GM18505 (cell line): ENCODE data around the gene PBX3.

Source experiments
- ATAC-seq: cut with Tn5 transposase; IDR thresholded peaks from one replicate; pipeline ENCODE4 v1.9.1; 2021; ENCODE audit not compliant: unreplicated experiment
- POLR2A ChIP-seq: IDR thresholded peaks from 4 replicates; pipeline ENCODE4 v1.6.1; 2011; ENCODE audit warnings: borderline replicate concordance; ENCODE audit not compliant: insufficient read depth, insufficient read length; ENCODE audit errors: extremely low read depth

PBX3 gene

DNA sequence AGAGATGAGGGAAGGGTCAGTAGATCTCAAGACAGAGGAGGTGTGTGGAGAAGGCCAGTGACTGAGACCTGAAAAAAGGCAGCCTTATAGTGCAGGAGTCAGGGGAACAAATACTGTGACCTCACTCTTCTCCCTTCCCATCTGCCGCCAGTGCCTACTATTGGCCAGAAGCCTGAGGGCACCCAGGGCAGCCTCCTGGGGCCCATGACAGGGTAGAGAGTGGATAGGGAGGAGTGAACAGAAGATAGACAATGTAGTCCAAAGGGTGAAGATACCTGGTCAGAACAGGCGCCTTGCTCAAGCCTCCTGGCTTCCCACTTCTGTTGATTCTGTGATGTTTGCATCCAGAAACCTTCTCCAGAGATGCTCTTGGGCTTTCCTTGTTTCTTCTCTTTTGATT lies 196.7 kb downstream of the PBX3 start:
- TF ChIP-seq POLR2A = no peak
- no peak for ATAC-seq

DNA sequence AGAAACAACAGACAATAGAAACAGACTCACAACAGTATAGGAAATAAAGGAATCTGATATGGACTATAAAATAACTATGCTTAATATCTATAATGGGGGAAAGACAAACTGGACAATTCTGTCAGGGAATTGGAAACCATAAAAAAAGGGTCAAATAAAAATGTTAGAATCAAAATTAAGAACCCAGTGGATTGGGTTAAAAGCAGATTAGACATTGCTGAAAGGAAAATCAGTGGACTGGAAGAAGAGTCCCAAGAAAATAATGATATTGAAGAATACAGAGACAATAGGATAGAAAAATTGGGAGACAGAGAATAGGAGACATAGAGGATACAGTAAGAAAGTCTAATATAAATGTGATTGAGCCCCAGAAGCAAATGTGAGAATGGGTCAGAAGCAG lies 199.2 kb downstream of the PBX3 start:
- ATAC-seq = no peak
- TF ChIP-seq POLR2A = no peak

DNA sequence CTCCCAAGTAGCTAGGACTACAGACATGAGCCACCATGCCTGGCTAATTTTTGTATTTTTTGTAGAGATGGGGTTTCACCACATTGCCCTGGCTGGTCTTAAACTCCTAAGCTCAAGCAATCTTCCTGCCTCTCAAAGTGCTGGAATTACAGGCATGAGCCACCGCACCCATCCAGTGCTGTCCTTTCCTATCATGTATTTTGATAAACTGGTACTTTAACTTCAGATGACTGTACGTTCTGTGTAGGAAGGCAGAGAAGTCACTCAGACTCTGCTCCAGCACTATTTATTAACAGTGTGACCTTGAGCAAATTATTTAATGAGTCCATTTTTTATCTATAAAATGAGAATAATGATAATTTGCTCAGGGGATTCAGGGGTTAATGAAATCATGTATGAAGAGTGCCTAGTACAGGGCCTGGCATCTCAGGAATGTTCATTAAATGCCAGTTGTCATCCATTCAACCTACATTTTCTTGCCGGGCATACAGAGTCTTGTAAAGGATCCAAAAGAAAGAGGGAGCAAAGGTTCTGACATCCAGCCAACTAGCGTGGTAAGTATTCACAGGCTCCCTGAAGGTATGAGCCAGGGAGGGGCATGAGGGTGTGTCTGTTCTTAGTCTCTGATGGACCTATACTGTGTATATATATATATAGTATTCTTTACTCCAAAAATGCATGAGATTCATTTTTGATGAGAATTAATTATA lies 201.9 kb downstream of the PBX3 start:
- ATAC-seq = no peak
- TF ChIP-seq POLR2A = no peak

DNA sequence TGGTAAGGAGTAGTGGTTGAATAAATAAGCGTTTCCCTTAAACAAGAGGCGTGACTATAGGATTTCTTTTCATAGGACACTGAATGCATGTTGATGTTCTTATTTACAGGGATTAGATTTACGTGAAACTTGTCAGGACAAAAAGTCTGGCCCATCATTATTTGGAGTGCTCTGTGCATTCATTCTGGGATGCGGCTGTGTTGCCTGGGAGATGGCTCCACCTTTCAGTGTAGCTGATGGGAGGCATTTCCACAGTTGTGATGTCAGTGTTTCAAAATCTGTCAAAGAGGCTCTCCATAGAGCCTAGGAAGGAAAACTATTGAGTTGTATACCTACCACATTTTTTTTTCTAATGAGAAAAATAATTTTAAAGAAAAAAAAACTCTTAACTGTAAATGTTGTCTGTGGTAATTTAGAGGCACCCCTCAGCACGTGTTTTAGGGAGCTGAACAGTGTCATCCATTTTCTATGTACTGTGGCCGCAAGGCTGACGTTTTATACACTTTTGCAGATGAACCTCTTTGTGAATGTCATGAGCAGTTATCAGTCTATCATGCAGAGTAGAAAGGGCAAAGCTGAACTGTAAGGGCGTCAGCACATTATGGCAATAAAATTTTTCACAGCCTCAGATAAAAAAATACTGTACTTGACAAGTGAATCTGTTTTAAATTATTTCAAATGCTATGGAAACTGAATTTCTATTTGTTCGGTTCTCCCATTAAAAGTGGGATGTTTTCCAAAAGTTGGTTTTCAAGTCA lies 202.7 kb downstream of the PBX3 start:
- ATAC-seq = no peak
- TF ChIP-seq POLR2A = no peak

DNA sequence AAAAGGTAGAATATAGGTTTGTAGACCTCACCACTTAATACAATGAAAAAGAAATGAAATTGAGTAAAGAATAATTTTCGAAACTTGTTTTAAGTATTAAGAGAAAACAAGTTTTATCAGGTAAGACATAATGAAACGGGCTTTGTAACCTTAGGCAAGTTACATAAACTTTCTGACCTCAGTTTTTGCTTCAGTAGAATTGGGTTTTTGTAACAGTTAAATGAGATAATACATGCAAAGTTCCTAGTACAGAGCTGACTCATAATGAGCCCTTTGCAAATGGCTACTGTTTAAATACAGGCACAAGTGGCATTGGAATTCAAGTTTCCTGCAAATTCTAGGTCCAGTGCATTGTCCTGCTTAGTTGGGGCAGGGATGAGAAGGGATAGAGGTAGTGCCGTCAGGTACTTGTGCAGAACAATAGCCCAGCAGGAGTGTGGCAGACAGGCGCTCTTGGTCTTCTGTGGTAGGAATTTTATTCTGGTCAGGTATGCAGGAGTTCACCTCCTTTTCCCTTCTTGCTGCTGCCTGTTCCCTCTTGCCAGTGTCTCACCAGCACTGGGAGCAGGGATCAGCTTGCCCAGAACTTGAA lies 203.8 kb downstream of the PBX3 start:
- no peak for TF ChIP-seq POLR2A

DNA sequence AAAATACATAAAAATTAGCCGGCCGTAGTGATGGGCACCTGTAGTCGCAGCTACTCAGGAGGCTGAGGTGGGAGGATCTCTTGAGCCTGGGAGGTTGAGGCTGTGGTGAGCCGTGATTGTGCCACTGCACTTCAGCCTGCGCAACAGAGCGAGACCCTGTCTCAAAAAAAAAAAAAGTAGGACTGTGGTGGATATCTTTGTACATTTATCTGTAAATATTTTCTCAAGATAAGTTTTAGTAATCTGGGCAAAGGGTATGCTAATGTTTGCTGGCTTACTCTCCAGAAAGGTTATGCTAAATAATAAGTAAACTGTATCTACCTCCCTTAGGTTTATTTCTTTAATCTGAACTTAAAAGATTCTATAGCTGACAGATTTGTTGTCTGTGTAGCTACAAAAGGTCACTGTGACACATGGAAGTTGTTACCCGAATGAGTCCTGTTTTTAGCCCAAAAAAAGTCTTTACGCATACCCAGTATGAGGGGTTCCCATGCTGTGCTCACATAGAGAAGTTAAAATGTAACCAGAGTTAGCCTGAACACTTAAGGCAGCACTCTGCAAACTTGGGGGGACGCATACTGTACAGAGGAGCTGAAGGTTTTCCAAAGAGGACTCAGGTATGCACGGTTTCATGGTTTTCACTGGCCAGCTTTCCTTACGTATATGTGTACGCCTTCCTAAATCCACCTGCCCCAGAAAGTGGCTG lies 206.3 kb downstream of the PBX3 start:
- no peak for ATAC-seq
- no peak for TF ChIP-seq POLR2A

More for the DNA sequence above, 203.8 kb downstream of the PBX3 start:
- ATAC-seq = no peak

DNA sequence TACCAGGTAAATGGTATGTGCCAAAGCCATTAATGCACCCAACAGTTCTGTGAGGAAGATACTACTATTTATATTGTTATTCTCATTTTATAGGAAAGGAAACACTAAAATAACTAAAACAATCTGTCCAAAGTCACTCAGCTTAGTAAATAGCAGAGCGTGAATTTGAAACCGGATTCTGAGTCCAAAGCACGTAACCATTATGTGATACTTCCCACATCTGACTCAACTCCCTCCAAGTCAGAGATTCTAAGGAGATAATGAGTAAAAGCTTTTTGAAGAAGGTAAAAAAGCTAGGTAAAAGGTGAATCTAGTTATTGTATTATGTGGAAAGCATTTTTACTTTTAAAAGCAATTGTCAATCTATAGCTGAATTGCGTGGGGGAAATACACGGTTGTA lies 208.9 kb downstream of the PBX3 start:
- no peak for ATAC-seq
- TF ChIP-seq POLR2A = no peak

DNA sequence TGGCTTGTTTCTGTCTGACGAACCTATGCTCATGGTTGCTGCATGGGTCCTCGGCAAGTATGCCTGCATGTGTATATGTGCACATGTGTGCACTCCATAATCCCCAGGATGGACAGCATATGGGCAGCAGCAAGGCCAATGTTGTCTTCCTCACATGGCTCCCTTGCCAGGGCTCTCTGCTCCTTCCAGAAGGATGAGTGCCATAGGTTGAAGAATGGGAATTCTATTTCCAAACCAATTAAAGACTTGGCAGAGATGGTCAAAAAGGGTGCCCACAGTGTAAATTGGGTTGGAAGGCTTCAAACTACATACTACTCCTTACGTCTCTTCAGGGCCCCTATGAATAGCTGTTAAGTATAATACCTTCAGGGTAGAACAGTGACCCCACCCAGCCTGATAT lies 212.1 kb downstream of the PBX3 start:
- no peak for ATAC-seq
- no peak for TF ChIP-seq POLR2A

DNA sequence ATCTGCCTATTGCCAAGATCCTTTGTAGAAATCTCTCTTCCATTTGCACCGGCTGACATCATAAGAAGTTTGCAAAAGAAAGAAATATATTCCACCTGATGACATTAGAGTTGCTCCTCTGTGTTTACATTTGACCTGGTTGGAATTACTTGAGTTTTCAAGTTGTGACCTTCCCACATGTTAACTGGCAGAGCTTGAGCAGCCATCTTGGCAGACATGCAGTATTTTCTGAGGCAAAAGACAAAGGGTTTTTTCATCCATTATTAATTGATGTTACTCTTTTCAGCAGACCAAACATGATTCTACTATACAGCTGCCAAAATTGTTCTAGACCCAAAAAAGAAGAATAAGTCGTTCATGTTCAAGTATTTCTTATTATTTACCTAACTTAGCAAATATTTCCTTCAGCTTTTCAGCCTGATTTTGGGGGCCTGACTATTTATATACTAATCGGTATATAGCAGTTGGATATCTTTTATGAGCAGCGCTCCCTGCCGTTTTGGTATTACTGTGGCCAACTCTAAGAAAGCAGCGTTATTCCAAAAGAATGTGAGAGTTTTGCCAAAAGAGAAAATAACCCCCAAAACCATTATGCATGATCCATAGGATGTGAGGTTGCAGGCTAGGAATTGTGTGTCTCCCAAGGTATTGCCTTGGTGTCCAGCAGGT lies 212.9 kb downstream of the PBX3 start:
- no peak for ATAC-seq
- TF ChIP-seq POLR2A = no peak

DNA sequence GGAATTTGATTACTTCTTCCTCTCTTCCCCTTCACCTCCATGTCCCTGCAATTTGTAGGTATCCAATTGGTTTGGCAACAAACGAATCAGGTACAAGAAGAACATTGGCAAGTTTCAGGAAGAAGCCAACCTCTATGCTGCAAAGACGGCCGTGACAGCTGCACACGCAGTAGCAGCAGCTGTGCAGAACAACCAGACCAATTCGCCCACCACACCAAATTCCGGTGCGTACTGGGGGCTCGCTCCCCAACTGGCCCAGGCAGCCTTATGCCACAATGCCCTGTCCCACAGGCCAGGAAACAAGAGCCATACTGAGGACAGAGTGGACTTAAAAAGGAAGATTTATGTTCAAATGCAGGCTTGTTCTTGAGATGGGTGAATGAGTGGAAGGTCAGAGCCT lies 213.5 kb downstream of the PBX3 start:
- ATAC-seq = no peak
- TF ChIP-seq POLR2A = no peak

DNA sequence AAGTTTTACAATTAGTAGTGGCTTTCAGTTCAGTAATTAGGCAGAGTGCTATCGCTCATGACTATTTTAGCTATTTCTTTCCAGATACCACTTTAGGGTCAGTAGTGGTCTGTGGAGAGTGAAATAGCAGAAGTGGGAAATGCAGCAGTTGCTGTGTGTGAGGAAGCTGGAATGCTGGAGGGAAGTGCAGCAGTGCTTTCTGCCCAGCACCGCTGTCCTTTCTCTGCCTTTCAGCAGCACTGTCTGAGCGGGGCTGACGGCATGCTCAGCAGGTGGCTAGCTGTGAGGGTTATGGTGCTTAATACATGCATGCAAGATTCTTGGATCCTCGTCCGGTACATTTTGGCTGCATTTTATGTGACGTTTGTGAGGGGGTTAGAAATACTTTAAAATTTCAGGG lies 213.9 kb downstream of the PBX3 start:
- ATAC-seq = no peak
- TF ChIP-seq POLR2A = no peak

DNA sequence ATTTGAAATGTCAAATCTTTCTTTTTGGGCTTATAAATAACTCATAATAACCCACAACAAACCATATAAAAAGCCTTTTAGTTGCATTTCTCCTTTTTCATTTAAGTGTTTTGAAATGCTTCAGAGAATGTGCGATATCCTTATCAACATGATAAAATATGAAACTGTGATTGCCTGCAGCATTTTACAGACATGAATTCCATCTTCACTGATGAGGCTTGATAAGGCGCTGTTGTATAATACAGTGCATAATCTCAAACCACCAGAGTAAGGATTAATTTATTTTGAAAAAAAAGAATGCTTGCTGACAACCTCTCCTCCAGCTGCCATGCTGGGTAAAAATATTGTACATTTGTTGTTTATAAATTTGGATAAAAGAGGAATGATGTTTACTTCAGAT lies 216.8 kb downstream of the PBX3 start:
- TF ChIP-seq POLR2A = no peak
- no peak for ATAC-seq

DNA sequence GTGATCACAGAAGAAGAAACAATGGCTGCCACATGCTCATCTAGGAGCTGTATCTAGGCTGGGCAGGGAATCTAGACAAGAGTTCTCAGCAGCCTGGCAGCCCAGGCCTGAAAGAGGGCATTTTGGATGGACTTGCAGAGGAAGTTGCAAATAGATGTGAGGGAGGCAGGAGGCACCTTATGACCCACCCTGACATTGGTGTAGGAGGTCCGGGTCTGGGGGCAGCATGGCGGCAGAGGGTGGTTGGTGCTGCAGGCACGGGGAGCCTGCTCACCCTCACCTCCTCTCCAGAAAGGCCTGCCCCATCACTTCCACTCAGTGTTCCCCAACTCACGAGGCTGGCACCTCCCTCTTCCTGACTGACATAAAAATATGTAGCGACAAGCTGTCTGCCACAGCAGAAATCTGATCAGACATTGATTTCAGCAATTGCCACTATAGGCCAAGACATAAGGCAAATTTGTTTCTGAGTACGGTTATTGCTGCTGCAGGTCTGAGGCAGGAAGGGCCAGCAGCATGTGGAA lies 217.6 kb downstream of the PBX3 start:
- no peak for ATAC-seq

More for the DNA sequence above, 217.6 kb downstream of the PBX3 start:
- no peak for TF ChIP-seq POLR2A
